Keratinocyte (primary cell): ENCODE measurements around the gene PHACTR2. TPM values are rescaled to one million over a fixed set of nuclear protein-coding genes. Genes with fewer than 3 reads are reported as not detected.
"Not testable (repeated sequence)": the region's sequence is repeated elsewhere in the genome, so short reads cannot be mapped to it uniquely, and the experiment has no call there.

Source experiments
- DNase-seq: peaks from one replicate; pipeline ENCODE4 v3.0.0-alpha.2; 2011; ENCODE audit warnings: low read depth, missing footprints, low spot score
- FAIRE-seq: peaks from 2 replicates; lab custom pipeline; 2011; peaks lifted over from hg19 to GRCh38; lab: Jason Lieb, UNC
- H2AFZ ChIP-seq: 2 replicates; pipeline ENCODE4 v1.6.0; 2012; ENCODE audit warnings: low read length, control low read depth, inconsistent platforms; ENCODE audit not compliant: control insufficient read depth
- H3K27ac ChIP-seq: 2 replicates; pipeline ENCODE4 v1.5.1; 2011; ENCODE audit warnings: low read length; ENCODE audit not compliant: control insufficient read depth, insufficient read depth
- H3K27me3 ChIP-seq: 3 replicates; pipeline ENCODE4 v1.6.0; 2011; ENCODE audit warnings: low read length; ENCODE audit not compliant: control insufficient read depth, insufficient read depth; ENCODE audit errors: extremely low read depth
- H3K36me3 ChIP-seq, 2 experiments: 2 replicates in 1 of 2; 3 replicates in 1 of 2; pipeline ENCODE4 v1.5.1; 2011; ENCODE audit warnings: low read length in 2 of 2, mild to moderate bottlenecking in 1 of 2; ENCODE audit not compliant: control insufficient read depth in 2 of 2, insufficient read depth in 2 of 2; ENCODE audit errors: extremely low read depth in 1 of 2
- H3K4me1 ChIP-seq: 3 replicates; pipeline ENCODE4 v1.5.1; 2011; ENCODE audit warnings: low read length; ENCODE audit not compliant: control insufficient read depth, insufficient read depth; ENCODE audit errors: extremely low read depth
- H3K4me2 ChIP-seq: 3 replicates; pipeline ENCODE4 v1.6.0; 2011; ENCODE audit warnings: low read depth, low read length; ENCODE audit not compliant: control insufficient read depth, insufficient read depth; ENCODE audit errors: extremely low read depth
- H3K4me3 ChIP-seq, 3 experiments: fragments of 200-600 bp in 1 of 3; sonication (generic) in 1 of 3; 2 replicates in 2 of 3; 3 replicates in 1 of 3; pipeline ENCODE4 v1.5.1; 2011 to 2016; ENCODE audit warnings: low read length in 3 of 3, mild to moderate bottlenecking in 3 of 3, control low read depth in 2 of 3, inconsistent platforms in 1 of 3, low read depth in 1 of 3, mixed read lengths in 1 of 3, mixed run types in 1 of 3, moderate library complexity in 1 of 3; ENCODE audit not compliant: control insufficient read depth in 2 of 3, insufficient read depth in 2 of 3; ENCODE audit errors: extremely low read depth in 1 of 3
- H3K79me2 ChIP-seq: 2 replicates; pipeline ENCODE4 v1.6.0; 2012; ENCODE audit warnings: low read length; ENCODE audit not compliant: control insufficient read depth, insufficient read depth
- H3K9ac ChIP-seq: 3 replicates; pipeline ENCODE4 v1.6.0; 2011; ENCODE audit warnings: low read length; ENCODE audit not compliant: control insufficient read depth, insufficient read depth; ENCODE audit errors: extremely low read depth
- H3K9me1 ChIP-seq: 3 replicates; pipeline ENCODE4 v1.6.0; 2011; ENCODE audit warnings: low read length; ENCODE audit not compliant: control insufficient read depth, insufficient read depth; ENCODE audit errors: extremely low read depth
- H3K9me3 ChIP-seq: 2 replicates; pipeline ENCODE4 v1.5.1; 2012; ENCODE audit warnings: low read depth, low read length; ENCODE audit not compliant: control insufficient read depth
- H4K20me1 ChIP-seq: 3 replicates; pipeline ENCODE4 v1.6.0; 2011; ENCODE audit warnings: low read length; ENCODE audit not compliant: control insufficient read depth, insufficient read depth; ENCODE audit errors: extremely low read depth
- EZH2 ChIP-seq: IDR thresholded peaks from one replicate; pipeline ENCODE4 v1.6.1; 2012; ENCODE audit warnings: inconsistent platforms, mild to moderate bottlenecking, low read length, moderate library complexity
- dilution Hi-C: fragments of 300-500 bp; cut with MboI; formaldehyde crosslinking; loops from one replicate; pipeline ENCODE4 v1.7.0; 2020; ENCODE audit warnings: low sequenced_read_pairs; ENCODE audit not compliant: extremely low pct_ligation_motif_present
- polyA plus RNA-seq, 5 experiments: library from polyadenylated mRNA; depleted of rRNA in 3 of 5; stranded (reverse) in 3 of 5; stranded (forward) in 1 of 5; unstranded in 1 of 5; fragments of >200 nt; gene quantifications; 1 replicate in 1 of 5; 2 replicates in 3 of 5; 3 replicates in 1 of 5; pipeline versions ENCODE4 v1.2.1 to v1.2.3, GENCODE V29; 2011 to 2012; ENCODE audit warnings: missing spikeins in 2 of 5, low read depth in 1 of 5, low replicate concordance in 1 of 5
- TF ChIP-seq, protein P1 (sequence below), 3 experiments: IDR thresholded peaks in 1 of 3; conservative IDR thresholded peaks in 1 of 3; optimal IDR thresholded peaks in 1 of 3; 2 replicates in 2 of 3; 3 replicates in 1 of 3; pipeline versions ENCODE3 to v1.5.1; 2011; ENCODE audit warnings: low read length in 3 of 3, mild to moderate bottlenecking in 3 of 3, moderate library complexity in 2 of 3, control low read depth in 1 of 3, inconsistent platforms in 1 of 3; ENCODE audit not compliant: insufficient read depth in 2 of 3; ENCODE audit errors: extremely low read depth in 1 of 3

Gene PHACTR2
- polyA plus RNA-seq, 1 donor (not counting 4 experiments of a cell fraction or from before 2014, with no cell fraction given), result 9.4 TPM

GRCh38 chr6:143792402-143793279 is 114.9 kb downstream of the PHACTR2 start:
- Histone ChIP-seq H3K9me3 (no peaks in the 10 kb centered on the region), H3K36me3 (peaks cover 5 to 7% of the 10 kb centered on the region in 2 experiments), H3K4me3 (no peak overlapping the region), H3K27ac (no peak overlapping the region), H3K9me1 (no peaks in the 10 kb centered on the region), H4K20me1 (no peaks in the 10 kb centered on the region), H3K4me2 (no peak overlapping the region), H3K79me2 (no peaks in the 10 kb centered on the region), H3K9ac (no peak overlapping the region), H2AFZ (no peak overlapping the region), H3K27me3 (no peaks in the 10 kb centered on the region), H3K4me1 (no peaks in the 10 kb centered on the region)
- dilution Hi-C loops, result no loop called here
- DNase-seq (no peak), FAIRE-seq (no peak)
- TF ChIP-seq EZH2, result no peak
- TF ChIP-seq, protein P1, sequence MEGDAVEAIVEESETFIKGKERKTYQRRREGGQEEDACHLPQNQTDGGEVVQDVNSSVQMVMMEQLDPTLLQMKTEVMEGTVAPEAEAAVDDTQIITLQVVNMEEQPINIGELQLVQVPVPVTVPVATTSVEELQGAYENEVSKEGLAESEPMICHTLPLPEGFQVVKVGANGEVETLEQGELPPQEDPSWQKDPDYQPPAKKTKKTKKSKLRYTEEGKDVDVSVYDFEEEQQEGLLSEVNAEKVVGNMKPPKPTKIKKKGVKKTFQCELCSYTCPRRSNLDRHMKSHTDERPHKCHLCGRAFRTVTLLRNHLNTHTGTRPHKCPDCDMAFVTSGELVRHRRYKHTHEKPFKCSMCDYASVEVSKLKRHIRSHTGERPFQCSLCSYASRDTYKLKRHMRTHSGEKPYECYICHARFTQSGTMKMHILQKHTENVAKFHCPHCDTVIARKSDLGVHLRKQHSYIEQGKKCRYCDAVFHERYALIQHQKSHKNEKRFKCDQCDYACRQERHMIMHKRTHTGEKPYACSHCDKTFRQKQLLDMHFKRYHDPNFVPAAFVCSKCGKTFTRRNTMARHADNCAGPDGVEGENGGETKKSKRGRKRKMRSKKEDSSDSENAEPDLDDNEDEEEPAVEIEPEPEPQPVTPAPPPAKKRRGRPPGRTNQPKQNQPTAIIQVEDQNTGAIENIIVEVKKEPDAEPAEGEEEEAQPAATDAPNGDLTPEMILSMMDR (optimal IDR thresholded peaks at IDR 0.05 in 1 of 3, IDR thresholded peaks at IDR 0.05 in 1 of 3, conservative IDR thresholded peaks at IDR 0.05 in 1 of 3; ENCODE audit: extremely low read depth in 1 of 3, insufficient read depth in 2 of 3, low read length in 3 of 3), result no peak

DNA sequence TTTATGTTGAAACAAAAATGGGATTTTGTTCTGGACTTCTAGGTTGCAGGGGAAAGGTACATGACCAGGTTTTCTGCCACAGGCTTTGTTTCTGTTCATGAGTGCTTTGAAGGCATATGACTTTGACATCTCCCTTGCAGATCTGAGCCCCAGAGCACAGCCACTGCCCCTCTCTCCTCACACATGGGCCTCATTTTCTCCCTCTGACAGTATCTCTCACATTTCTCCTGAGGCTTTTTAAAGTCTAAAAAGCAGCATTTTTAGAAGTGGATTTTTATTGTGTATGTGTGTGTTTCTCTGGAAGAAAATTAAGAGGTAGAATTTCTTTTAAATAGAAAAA is 115.5 kb downstream of the PHACTR2 start:
- no peak overlapping the region for H3K4me2 ChIP-seq
- no peaks in the 10 kb centered on the region for H3K9me3 ChIP-seq
- dilution Hi-C loops, result no loop called here
- H3K79me2 ChIP-seq, result no peaks in the 10 kb centered on the region
- no peak for DNase-seq
- no peaks in the 10 kb centered on the region for H4K20me1 ChIP-seq
- no peaks in the 10 kb centered on the region for H3K9me1 ChIP-seq
- no peak for FAIRE-seq
- TF ChIP-seq, protein P1 (optimal IDR thresholded peaks at IDR 0.05 in 1 of 3, IDR thresholded peaks at IDR 0.05 in 1 of 3, conservative IDR thresholded peaks at IDR 0.05 in 1 of 3; ENCODE audit: extremely low read depth in 1 of 3, insufficient read depth in 2 of 3, low read length in 3 of 3), result no peak
- no peak for TF ChIP-seq EZH2
- H3K4me3 ChIP-seq, result no peak overlapping the region
- no peak overlapping the region for H3K9ac ChIP-seq
- peaks cover 5 to 7% of the 10 kb centered on the region in 2 experiments for H3K36me3 ChIP-seq
- no peak overlapping the region for H2AFZ ChIP-seq
- H3K27ac ChIP-seq, result no peak overlapping the region
- no peaks in the 10 kb centered on the region for H3K4me1 ChIP-seq
- H3K27me3 ChIP-seq, result no peaks in the 10 kb centered on the region

- H3K9me3 ChIP-seq, H3K27me3 ChIP-seq, H3K9me1 ChIP-seq, H2AFZ ChIP-seq, dilution Hi-C loops, H3K79me2 ChIP-seq, H3K27ac ChIP-seq, H3K4me1 ChIP-seq, DNase-seq, H3K4me2 ChIP-seq, FAIRE-seq, H3K4me3 ChIP-seq, H4K20me1 ChIP-seq, H3K9ac ChIP-seq, H3K36me3 ChIP-seq: not testable (repeated sequence)
Observed at GRCh38 chr6:143796551-143796950, 118.8 kb downstream of the PHACTR2 start.

DNA sequence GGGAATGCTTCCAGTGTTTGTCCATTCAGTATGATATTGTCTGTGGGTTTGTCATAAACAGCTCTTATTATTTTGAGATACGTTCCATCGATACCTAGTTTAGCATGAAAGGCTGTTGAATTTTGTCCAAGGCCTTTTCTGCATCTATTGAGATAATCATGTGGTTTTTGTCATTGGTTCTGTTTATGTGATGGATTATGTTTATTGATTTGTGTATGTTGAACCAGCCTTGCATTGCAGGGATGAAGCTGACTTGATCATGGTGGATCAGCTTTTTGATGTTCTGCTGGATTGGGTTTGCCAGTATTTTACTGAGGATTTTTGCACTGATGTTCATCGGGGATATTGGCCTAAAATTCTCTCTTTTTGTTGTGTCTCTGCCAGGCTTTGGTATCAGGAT is 120.7 kb downstream of the PHACTR2 start:
- H3K9me1 ChIP-seq, H3K9me3 ChIP-seq, DNase-seq, H4K20me1 ChIP-seq, H3K4me2 ChIP-seq, H3K4me3 ChIP-seq, H3K27ac ChIP-seq, dilution Hi-C loops, H2AFZ ChIP-seq, H3K9ac ChIP-seq, FAIRE-seq, H3K79me2 ChIP-seq, H3K4me1 ChIP-seq, H3K27me3 ChIP-seq, H3K36me3 ChIP-seq: not testable (repeated sequence)
